ENCODE measurements around the gene RNU2-63P. TPM values are rescaled to one million over a fixed set of nuclear protein-coding genes. Genes with fewer than 3 reads are reported as not detected.
"Not testable (repeated sequence)": the region's sequence is repeated elsewhere in the genome, so short reads cannot be mapped to it uniquely, and the experiment has no call there.

RNU2-63P gene
- total RNA-seq, 1 experiment from 2014 or later, result 78.3 TPM

GRCh38 chr2:87987473-87987872 lies 28.9 kb downstream of the RNU2-63P start:
- not testable (repeated sequence) for DNase-seq (ENCODE audit: low read depth)

GRCh38 chr2:87985902-87986301 lies 30.4 kb downstream of the RNU2-63P start:
- DNase-seq (ENCODE audit: low read depth), result not testable (repeated sequence)

GRCh38 chr2:87981182-87981581 lies 35.2 kb downstream of the RNU2-63P start:
- DNase-seq (ENCODE audit: low read depth), result not testable (repeated sequence)

- DNase-seq (ENCODE audit: low read depth), result not testable (repeated sequence)
Measured at GRCh38 chr2:87972385-87972784, 44.0 kb downstream of the RNU2-63P start.

Small RNA genes lying within 50 kb of the gene (small RNA-seq; reads per million reads assigned to genes)
- 1.6 reads per million, percentile 80 among the genes with 10 or more reads in this experiment for gene RNU2-63P

Other genes starting within 250 kb of the RNU2-63P start
- gene RGPD2, start 190.8 kb downstream of the RNU2-63P start, total RNA-seq (2014; rRNA removed; shearing (Covaris generic)), result 0.20 TPM in 1 of 2 replicates, not detected in the other
- 7.9 and 8.0 TPM in 2 replicates for gene KRCC1, start 39.2 kb upstream of the RNU2-63P start, total RNA-seq (2014; rRNA removed; shearing (Covaris generic))
- not detected in 2 replicates for gene SMYD1, start 51.3 kb upstream of the RNU2-63P start, total RNA-seq (2014; rRNA removed; shearing (Covaris generic))
- not detected in 2 replicates for gene FABP1, start 111.5 kb upstream of the RNU2-63P start, total RNA-seq (2014; rRNA removed; shearing (Covaris generic))
- gene THNSL2, start 153.8 kb upstream of the RNU2-63P start, total RNA-seq (2014; rRNA removed; shearing (Covaris generic)), result not detected in 2 replicates